ENCODE measurements around the gene CHI3L2. TPM values are rescaled to one million over a fixed set of nuclear protein-coding genes. Genes with fewer than 3 reads are reported as not detected.
A peak's percentile ranks its signal among the peaks of the same experiment; 100 is the strongest.
"Not testable (repeated sequence)": the region's sequence is repeated elsewhere in the genome, so short reads cannot be mapped to it uniquely, and the experiment has no call there.

Gene CHI3L2
- polyA plus RNA-seq, 4 donors: 0.23 to 0.47 (median 0.32) TPM

DNA sequence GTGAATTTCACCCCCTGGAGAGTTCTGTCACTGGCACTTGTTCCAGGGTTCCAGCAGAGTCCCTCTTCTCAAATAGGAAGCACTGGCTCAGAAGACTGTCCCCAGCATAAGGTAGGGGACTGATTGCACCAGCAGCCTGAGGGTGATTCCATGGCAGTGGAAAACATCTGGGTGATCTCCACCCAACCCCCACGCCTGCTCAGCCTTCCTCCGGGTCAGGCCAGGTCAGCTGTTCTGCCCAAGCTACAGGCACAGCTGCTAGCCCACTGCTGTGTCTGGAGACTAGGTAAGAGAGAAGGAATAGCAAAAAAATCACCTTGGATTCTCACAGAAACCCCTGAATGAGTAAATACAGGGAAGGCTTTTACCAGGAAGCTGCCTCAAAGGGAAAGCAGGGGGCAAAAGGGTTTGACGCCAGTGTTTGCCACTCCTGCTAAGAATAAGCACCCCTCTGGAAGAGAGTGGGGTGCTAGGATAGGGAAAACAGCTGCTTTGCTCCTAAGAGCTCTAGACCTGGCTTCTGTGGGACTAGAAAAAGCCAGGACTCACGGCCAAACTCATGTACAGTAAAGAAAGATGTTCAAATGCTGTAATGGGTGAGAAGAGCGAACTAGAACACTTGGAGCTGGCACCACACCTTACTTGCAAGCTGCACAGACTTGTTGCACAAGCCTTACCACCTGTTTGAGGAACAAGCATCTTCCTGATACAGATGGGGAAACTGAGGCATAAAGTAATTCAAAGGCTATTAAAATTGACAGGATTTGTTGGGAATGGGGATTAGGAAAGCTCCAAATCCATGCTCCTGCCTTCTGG is 26.0 kb upstream of the CHI3L2 start:
- DNase-seq (ENCODE audit: low read depth in 4 of 4, low spot score in 3 of 4): no peak

DNA sequence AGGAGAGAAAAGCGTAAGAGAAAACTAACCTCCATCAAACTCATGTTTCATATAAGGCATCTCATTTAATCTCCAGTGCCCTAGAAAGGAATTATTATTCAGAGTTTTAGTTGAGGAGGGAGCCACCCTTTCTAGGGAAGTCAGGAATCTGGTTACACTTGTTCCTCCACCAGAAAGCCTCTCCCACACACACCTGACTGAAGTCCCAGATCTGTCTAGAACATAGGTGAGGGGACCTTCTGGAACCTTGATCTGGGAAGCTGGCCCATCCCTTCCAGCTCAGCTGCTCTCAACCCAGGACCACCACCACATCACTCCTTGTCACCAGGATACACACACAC is 25.2 kb upstream of the CHI3L2 start:
- no peak for DNase-seq (ENCODE audit: low read depth in 4 of 4, low spot score in 3 of 4)

DNA sequence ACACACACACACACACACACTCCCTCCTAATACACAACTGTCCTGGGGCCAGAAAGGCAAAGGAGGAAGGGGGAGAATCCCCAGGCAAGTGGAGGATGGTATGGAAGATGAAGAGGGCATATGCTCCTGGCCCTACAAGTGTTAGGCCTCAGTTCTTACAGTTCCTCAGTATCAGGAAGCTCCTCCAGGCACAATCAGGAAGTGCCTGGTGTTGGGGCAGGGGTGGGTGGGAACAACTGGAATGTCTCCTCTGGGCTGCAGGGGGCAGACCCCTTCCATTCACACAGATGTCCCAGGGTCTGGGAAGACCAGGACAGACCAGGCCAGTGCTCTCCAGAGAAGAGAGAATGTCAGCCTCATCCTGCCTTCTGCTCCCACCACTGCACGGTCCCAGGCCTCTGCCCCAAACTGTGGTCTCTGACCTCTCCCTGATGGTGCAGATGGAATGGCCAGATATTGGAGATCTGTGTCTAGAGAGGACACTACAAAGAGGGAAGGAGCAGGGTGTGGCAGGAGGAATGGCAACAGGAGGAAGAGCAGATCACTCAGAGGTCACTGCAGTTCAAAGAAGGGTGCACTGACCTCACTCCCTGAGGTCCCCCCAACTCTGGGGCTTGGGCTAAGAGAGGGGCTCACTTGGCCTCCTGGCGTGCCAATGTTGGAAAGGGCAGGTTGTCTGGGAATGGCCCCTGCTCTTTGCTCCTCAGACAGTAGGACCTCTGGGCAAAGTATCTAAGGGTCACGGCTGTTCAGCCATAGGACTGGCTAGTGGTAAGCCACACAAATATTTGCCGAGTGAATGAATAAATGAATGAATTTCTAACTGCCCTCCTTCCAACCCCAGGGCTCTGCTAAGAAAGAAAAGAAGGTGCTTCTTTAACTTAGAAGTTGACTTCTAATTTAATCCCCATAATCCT is 24.5 kb upstream of the CHI3L2 start:
- DNase-seq (ENCODE audit: low read depth in 4 of 4, low spot score in 3 of 4): no peak

DNA sequence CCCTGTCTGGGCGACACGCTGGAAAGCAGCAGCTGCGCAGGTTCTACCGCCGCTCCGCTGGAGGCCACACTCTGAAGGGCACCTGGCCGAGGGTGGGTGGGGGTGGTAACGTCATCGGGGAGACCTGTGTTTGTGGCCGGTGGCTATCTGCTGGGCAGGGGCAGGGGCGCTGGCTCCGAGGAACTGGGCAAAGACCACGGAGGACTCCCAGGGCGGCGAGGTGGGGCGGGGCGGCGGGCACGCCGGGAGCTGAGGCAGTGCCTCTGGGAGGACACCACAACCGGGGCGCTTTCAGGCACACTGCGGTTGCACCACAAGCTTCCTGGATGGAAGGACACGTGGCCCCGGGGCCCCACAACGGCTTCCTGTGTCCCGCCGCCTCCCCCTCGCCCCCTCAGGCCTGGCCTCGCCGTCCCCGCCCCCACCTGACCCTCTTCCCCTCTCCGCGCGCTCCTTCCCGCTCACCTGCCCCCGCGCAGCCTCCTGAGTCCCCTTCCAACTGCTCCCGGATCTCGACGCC is 23.8 kb upstream of the CHI3L2 start:
- DNase-seq (ENCODE audit: low read depth in 4 of 4, low spot score in 3 of 4): peak in 1 of 4 donors; percentile 10

DNA sequence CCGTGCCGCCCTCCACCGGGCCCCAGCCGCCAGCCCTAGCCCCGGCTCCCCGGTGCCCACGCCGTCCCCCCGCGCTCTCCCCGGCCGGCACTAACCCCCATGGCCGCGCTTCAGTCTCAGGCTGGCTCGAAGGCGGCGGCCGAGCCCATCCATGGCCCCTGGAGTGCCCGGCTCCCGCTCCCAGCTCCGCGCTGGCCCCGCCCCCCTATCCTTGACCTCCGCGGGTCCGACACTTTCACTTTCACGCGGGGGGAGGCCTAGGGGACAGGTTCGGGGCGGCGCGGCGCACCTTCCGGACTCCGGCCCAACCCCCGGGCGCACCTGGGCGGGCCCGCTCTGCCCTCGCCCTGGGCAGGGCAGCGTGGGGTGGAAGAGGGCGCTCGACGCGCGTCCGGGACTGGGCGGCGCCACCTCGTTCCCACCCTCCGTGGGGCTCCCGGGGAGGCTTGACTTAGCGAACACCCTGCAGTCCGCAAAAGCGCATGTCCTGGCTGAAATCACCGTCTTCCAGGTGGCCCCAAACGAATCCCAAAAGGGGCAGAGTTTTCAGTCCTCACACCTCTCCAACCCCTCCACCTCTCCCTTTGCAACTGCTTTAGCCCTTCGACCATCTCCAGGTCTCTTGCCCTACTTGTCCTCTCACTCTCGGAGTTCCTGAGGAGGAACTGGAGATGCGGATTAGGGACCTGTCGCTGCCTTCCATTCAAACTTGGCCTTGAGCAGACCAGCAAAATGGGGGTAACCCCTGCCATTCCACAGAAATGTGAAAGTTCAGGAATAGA is 23.1 kb upstream of the CHI3L2 start:
- DNase-seq (ENCODE audit: low read depth in 4 of 4, low spot score in 3 of 4): peak in 1 of 4 donors; percentile 12

DNA sequence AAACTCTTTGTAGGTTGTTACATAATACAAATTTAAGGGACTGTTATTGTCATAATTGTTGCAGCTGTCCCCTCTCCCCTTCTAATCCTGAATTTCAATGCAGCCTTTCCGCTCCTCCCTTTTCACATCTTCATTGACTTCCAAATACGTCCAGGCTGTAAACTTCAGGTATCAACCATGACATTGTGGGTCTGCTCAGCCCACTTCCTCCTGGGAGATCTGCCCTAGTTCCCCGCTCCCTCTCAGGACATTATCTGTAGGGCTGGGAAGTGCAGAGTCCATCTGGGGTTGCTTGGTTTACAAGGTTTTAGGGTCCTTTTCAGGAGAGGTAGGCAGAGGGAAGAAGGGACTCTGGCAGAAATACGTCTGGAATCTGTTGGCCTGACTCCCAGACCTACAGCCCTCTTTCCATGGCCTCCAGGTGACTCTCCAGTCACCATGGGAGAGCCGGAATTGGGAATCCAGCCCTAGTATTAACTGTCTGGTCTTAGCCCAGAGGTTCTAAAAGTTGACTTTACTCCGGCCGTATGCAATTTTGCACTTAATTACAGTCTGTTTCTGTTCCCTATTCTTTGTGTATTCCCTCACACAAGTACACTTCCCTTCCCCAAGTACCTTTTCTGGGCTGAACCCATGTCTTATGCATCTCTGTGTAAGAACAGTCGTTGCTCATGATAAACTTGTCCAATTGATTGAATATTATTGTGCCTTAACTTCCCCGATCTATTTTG is 22.4 kb upstream of the CHI3L2 start:
- no peak for DNase-seq (ENCODE audit: low read depth in 4 of 4, low spot score in 3 of 4)

DNA sequence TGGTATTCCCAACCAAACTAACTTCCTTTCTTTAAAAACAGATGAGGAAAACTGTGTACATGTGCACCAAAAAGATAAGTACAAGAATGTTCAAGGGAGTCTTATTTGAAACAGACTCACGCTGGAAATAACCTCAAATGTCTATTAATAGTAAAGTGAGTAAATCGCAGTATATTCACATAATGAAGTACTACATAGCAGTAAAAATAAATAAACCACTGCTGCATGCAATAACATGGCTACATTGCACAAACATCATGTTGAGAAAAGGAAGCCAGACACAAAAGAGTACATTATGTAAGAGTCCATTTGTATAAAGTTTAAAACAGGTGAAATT is 21.8 kb upstream of the CHI3L2 start:
- no peak for DNase-seq (ENCODE audit: low read depth in 4 of 4, low spot score in 3 of 4)

DNA sequence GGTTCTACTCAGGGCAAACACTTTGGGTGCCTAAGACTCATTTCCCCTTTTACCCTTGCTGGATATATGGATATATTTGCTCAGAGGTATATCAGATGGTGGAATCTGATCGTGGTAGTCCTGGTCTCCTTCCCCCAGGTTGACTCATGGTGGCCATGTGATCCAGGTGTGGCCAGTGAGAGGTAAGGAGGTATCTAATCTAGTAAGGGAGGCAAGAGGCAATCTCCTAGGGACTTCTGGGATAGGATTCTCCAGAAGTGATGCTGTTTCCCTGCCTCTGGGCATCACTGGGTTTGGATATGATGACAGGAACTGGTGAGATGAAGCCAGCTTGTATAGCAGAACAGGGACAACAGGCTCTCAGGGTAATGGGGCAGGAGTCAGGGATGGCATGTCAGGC is 18.6 kb upstream of the CHI3L2 start:
- no peak for DNase-seq (ENCODE audit: low read depth in 4 of 4, low spot score in 3 of 4)

DNA sequence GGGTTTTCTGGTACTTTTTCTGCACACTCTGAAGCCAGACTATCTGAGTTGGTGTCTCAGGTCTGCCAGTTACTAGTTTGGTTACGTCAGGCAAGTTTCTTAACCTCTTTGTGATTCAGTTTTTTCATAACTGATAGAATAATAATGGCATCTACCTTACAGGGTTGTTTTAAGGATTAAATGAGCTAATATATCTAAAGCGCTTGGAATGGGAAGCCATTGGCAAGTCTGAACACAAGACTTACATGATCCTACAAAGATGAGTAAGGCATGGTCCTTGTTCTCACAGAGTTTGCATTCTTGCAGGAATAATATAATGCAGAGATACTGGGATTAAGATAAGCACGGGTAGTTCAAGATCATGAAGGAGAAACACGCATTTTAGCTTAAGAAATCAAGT is 17.9 kb upstream of the CHI3L2 start:
- no peak for DNase-seq (ENCODE audit: low read depth in 4 of 4, low spot score in 3 of 4)

DNA sequence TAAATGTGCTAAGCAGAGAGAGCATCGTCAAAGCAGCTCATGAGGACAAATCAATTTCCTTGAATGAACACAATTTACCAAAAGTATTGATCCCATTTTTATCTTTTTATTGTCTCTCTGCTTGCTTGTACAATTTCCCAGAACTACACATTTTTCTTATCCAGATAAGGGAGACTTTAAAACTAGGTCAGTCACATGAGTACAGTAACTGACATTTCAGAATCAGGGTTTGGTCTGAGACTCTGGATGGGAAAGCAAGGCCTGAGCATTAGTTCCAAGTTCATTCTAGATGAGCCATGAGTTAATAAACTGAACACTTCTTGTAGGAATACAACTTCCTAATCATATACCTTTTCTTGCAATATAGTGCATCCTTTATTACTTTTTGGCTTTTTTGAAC is 15.6 kb upstream of the CHI3L2 start:
- DNase-seq (ENCODE audit: low read depth in 4 of 4, low spot score in 3 of 4): no peak

DNA sequence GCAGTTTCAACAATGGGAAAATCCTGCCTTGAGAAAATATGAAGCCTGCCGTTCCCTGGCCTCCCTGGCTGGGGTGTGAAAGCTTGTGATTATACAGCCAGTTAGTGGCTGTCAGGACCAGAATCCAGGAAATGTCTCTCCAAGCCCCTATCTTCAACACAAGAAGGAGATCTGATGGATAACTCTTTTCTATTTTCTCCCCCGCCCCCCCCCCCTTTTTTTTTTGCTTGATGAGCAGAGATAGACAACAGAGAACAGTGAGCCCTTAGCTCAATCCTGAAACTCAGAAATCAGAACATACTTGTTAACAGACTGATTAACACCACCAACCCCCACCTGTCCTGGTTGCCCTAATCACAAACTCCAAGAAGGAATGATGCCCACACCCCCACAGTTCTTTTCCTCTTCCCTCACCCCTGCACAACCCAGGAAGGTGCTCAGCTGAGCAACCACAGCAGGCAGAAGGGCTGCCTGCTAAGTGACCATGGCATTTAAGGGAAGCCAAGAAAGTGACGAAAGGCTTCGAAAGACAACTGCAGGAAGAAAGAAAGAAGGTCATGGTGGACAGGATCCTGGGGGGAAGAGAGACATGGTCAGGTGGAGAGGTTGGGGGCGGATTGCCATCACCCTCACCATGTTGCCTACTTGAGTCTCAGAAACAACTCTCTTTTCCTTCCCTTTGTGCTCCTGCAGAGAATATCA is 14.7 kb upstream of the CHI3L2 start:
- no peak for DNase-seq (ENCODE audit: low read depth in 4 of 4, low spot score in 3 of 4)

DNA sequence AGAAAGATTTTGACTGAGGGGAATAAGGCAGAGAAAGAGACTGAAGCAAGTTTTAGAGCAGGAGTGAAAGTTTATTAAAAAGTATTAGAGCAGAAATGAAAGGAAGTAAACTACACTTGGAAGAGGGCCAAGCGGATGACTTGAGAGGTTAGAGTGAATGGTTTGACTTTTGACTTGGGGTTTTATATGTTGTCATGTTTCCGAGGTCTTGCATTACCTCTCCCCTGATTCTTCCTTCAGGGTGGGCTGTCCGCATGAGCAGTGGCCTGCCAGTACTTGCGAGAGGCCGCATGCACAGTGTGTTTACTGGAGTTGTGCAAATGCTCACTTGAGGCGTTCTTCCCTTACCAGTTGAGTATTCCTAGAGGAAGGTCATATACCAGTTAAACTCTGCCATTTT is 14.1 kb upstream of the CHI3L2 start:
- no peak for DNase-seq (ENCODE audit: low read depth in 4 of 4, low spot score in 3 of 4)

DNA sequence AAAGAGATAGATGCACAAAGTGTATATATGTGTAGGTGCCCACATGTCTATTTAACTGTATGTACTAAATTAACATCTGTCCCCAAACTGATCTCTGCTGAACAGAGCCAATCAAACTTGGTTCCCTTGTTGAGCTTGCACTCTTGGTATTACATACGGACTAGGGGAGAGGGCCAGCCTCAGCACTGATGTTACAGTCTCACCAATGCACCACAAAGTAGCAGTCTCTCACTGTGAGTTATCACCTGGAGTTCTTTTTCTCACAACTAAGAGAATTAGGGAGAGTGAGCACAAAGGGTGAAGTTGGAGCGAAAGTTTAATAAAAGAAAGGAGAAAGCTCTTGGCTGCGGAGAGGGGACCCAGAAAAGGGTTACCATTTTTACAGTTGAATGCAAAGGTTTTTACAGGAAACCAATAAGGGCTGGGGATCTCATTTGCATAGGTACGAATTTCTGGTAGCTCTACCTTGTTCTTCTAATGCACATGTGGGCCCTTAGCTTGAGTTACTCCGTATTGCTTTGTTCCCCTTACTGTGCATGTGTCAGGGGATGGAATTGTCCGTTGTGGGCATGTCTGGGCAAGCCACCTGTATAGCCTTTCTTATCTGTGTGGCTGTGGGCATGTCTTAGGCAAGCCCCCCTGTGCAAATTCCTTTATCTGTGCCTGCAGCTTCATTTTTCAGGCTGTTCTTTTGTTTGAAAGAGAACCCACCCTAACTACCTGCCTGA is 13.3 kb upstream of the CHI3L2 start:
- no peak for DNase-seq (ENCODE audit: low read depth in 4 of 4, low spot score in 3 of 4)

DNA sequence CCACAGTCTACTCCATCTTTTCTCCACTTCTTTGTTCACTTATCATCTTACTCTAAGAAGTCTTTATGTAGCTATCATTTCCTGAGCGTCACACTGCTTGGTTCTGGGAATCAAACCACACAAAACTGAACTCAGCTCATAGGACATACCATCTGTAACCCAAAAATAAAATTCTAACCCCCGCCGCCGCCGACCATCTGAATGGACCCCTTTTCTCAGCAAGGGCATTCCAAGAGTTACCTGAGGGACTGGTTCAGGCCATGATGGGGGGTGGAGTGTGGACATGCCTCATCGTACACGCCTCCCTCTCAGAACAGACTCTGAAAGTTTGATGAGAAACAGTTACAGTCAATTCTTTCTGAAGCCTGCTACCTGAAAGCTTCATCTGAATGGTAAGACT is 12.6 kb upstream of the CHI3L2 start:
- DNase-seq (ENCODE audit: low read depth in 4 of 4, low spot score in 3 of 4): no peak

DNA sequence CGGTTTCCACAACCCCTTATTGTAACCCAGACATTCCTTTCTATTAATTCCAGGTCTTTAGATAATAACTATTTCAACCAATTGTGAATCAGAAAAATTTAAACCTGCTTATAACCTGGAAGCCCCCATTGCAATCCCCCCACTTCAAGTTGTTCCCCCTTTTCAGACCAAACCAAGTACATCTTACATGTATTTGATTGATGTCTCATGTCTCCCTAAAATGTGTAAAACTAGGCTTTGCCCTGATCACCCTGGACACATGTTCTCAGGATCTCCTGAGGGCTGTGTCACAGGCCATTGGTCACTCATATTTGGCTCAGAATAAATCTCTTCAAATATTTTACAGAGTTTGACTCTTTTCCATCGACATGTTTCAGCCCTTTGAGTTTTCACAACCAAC is 12.2 kb upstream of the CHI3L2 start:
- DNase-seq (ENCODE audit: low read depth in 4 of 4, low spot score in 3 of 4): not testable (repeated sequence)

DNA sequence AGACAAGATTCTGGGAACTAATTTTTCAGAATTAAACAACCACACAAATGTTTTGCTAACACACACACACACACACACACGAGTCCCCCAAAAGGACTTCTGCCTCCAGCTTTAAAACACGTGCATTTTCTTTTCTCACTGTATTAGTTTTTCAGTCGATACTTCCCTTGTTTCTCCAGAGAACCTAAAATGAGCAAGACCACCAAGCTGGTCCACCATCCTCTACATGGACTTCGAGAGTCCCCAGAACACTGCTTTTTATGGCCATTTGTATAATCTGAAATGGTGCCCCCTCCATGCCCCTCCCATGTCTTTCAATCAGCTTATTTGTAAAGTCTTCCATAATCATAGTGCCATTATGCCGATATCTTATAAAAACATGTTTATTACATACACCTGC is 10.8 kb upstream of the CHI3L2 start:
- no peak for DNase-seq (ENCODE audit: low read depth in 4 of 4, low spot score in 3 of 4)

DNA sequence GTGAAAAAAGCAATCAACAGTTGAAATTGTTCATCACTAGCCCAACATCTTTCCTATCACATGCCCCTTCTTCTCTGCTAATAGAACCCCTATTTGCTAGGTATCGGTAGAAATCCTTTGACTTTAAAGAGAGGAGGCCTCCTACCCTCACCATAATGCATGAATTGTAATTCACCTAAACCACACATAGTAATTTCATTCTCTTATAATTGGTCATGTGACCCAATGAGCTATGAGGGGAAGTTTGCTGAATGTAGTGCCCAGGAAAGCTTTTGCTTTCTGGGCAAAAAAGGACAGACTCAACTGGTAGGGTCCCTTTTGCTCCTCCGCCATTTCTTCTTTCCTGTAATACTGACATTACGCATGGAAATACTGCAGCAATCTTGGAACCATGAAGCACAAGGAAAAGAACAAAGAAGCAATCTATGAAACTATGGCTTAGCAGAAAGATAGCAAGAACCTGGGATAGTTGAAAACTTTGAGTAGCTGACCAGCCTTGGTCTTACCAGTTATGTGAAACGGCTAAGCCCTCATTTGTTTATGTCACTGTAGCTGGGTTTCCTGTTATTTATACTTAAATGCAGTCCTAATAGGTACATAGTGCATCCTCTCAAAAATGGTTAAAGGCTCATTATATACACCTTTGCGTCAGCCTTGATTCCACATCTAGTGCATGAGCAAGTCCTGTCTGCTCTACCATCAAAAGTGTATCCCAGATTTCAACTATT is 10.2 kb upstream of the CHI3L2 start:
- DNase-seq (ENCODE audit: low read depth in 4 of 4, low spot score in 3 of 4): no peak

Measured in right renal pelvis (tissue), 4 donors.